T-helper 2 cell treated with Interferon-gamma antibody and Interleukin-4, amounts not matched to agents 100 ng/mL and 5 ng/mL, for 36 hours (primary cell): ENCODE results near the gene CRTC2. TPM values are rescaled to one million over a fixed set of nuclear protein-coding genes. Genes with fewer than 3 reads are reported as not detected.
"Not testable (repeated sequence)": the region's sequence is repeated elsewhere in the genome, so short reads cannot be mapped to it uniquely, and the experiment has no call there.

Experiments used
- intact Hi-C: fragments of 100-400 bp; cut with micrococcal nuclease; formaldehyde crosslinking; loops from one replicate; pipeline ENCODE4 v1.15.1; 2023
- total RNA-seq: library from RNA; stranded (reverse); gene quantifications from 2 replicates; pipeline ENCODE4 v1.2.3, GENCODE V29; 2022

The CRTC2 gene
- total RNA-seq, 1 donor from 2014 or later: 82.9 TPM

GRCh38 chr1:153907134-153907533, 51.3 kb downstream of the CRTC2 start:
- intact Hi-C loops: no loop called here

GRCh38 chr1:153906396-153906795, 52.0 kb downstream of the CRTC2 start:
- intact Hi-C loops: no loop called here

GRCh38 chr1:153905908-153906307, 52.5 kb downstream of the CRTC2 start:
- intact Hi-C loops: not testable (repeated sequence)

- intact Hi-C loops: no loop called here
These were observed 54.5 kb downstream of the CRTC2 start for GRCh38 chr1:153903841-153904455.

GRCh38 chr1:153899509-153899908, 58.9 kb downstream of the CRTC2 start:
- intact Hi-C loops: no loop called here

Other genes starting within 250 kb of the CRTC2 start
- gene INTS3, start 230.6 kb downstream of the CRTC2 start, total RNA-seq: 62.1 and 62.9 TPM in 2 replicates
- 22.4 and 24.0 TPM in 2 replicates for gene SLC27A3, start 183.2 kb downstream of the CRTC2 start, total RNA-seq
- gene GATAD2B, start 35.6 kb downstream of the CRTC2 start, total RNA-seq: 65.7 and 67.1 TPM in 2 replicates
- gene DENND4B, start 11.9 kb downstream of the CRTC2 start, total RNA-seq: 160 and 167 TPM in 2 replicates
- 41.2 and 44.1 TPM in 2 replicates for gene SLC39A1, start 4.9 kb upstream of the CRTC2 start, total RNA-seq
- 7.4 and 7.5 TPM in 2 replicates for gene CREB3L4, start 9.3 kb upstream of the CRTC2 start, total RNA-seq
- 138 and 139 TPM in 2 replicates for gene JTB, start 19.1 kb upstream of the CRTC2 start, total RNA-seq
- 1.5 and 1.7 TPM in 2 replicates for gene RAB13, start 27.7 kb upstream of the CRTC2 start, total RNA-seq
- gene RPS27, start 32.1 kb upstream of the CRTC2 start, total RNA-seq: 1,752 and 1,899 TPM in 2 replicates
- 0.05 and 0.09 TPM in 2 replicates for gene NUP210L, start 196.5 kb upstream of the CRTC2 start, total RNA-seq
- gene TPM3, start 233.5 kb upstream of the CRTC2 start, total RNA-seq: 797 and 820 TPM in 2 replicates
- gene CFAP141, start 247.7 kb upstream of the CRTC2 start, total RNA-seq: 0.50 TPM in 1 of 2 replicates, not detected in the other